MV-4-11 (cell line): Measurements from ENCODE around the gene PCDHGA7.
"Not testable (repeated sequence)": the region's sequence is repeated elsewhere in the genome, so short reads cannot be mapped to it uniquely, and the experiment has no call there.

Experiments used
- DNase-seq: peaks from one replicate; lab custom pipeline; 2025; lab: John Stamatoyannopoulos, UW

The PCDHGA7 gene

GRCh38 chr5:141430332-141431113, 48.0 kb downstream of the PCDHGA7 start, which contains the start of gene PCDHGA12:
TSS of gene PCDHGA12 (plus strand) at chr5:141430507. CDS start at chr5:141430760, 253 bp downstream.
- DNase-seq: peak; percentile 12

GRCh38 chr5:141431286-141431685, 48.7 kb downstream of the PCDHGA7 start:
- no peak for DNase-seq

- not testable (repeated sequence) for DNase-seq
Measured at GRCh38 chr5:141432308-141432707, 49.8 kb downstream of the PCDHGA7 start.

- DNase-seq: not testable (repeated sequence)
Measured at GRCh38 chr5:141432726-141433125, 50.2 kb downstream of the PCDHGA7 start.

GRCh38 chr5:141434006-141434405, 51.5 kb downstream of the PCDHGA7 start:
- no peak for DNase-seq
